OCI-LY7 (cell line): ENCODE measurements around the gene FBXW12.

Experiments
- EZH2phosphoT487 ChIP-seq: fragments of 200-600 bp; sonication (generic); IDR thresholded peaks from 2 replicates; pipeline ENCODE4 v1.6.1; 2018; ENCODE audit warnings: low read depth, borderline replicate concordance, mild to moderate bottlenecking, mixed run types, antibody characterized with exemption, low read length, moderate library complexity, mixed read lengths
- TF ChIP-seq, protein P1 (sequence below): fragments of 200-600 bp; sonication (generic); conservative IDR thresholded peaks from 2 replicates; pipeline ENCODE4 v1.5.1; 2014; ENCODE audit warnings: mild to moderate bottlenecking, antibody characterized with exemption, low read length, moderate library complexity, mixed read lengths

DNA sequence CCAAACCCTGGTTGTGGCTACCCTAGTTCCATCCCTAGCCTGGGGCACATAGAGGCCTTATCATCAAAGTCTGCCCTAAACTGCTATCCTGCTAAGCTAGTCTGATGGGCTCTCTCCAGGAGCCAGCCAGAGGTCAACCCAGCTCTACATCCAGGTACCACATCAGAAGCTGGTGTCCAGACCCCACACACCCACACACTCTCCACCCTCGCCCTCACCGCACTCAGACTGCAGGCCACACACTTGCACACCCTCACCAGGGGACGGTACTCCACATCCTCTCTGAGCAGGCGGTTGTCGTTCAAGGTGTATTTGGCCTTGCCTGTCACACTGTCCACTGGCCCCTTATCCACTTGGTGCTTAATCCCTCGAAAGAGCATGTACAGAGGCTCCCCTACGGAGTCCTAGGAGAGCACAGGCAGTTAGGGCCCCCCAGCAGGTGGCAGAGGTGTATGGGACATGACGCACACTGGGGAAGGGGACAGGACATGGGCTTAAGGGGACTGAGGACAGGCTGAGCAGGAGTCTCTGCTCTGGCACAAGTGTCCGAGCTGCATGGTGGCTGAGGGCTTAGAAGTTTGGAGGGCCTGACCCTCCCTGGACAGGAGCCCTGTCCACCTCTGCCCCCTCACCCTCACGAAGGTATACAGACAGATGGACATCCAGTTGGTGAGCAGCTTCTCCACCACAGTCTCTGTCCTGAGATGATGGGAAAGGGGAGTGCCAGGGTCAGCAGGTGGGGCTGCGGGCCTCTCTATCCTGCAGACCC is 39.8 kb downstream of the FBXW12 start:
- TF ChIP-seq, protein P1, sequence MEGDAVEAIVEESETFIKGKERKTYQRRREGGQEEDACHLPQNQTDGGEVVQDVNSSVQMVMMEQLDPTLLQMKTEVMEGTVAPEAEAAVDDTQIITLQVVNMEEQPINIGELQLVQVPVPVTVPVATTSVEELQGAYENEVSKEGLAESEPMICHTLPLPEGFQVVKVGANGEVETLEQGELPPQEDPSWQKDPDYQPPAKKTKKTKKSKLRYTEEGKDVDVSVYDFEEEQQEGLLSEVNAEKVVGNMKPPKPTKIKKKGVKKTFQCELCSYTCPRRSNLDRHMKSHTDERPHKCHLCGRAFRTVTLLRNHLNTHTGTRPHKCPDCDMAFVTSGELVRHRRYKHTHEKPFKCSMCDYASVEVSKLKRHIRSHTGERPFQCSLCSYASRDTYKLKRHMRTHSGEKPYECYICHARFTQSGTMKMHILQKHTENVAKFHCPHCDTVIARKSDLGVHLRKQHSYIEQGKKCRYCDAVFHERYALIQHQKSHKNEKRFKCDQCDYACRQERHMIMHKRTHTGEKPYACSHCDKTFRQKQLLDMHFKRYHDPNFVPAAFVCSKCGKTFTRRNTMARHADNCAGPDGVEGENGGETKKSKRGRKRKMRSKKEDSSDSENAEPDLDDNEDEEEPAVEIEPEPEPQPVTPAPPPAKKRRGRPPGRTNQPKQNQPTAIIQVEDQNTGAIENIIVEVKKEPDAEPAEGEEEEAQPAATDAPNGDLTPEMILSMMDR, result no peak
- TF ChIP-seq EZH2phosphoT487, result no peak
